Subcutaneous adipose tissue (tissue), 4 donors: ENCODE results near the gene PPIF. TPM values are rescaled to one million over a fixed set of nuclear protein-coding genes. Genes with fewer than 3 reads are reported as not detected.

Source experiments
- total RNA-seq, 4 donors: library from RNA; depleted of rRNA; stranded (reverse); fragments of >200 nt; gene quantifications; one replicate each; pipeline ENCODE4 v1.1.0, GENCODE V29; 2016
- TF ChIP-seq, protein P1 (sequence below): fragments of 450-650 bp; IDR thresholded peaks from one replicate; pipeline ENCODE4 v1.5.1; 2016; ENCODE audit warnings: low read depth, mild to moderate bottlenecking, control low read depth, antibody characterized with exemption, moderate library complexity

The PPIF gene
- total RNA-seq, 4 donors from 2014 or later, result 13.0 to 55.2 (median 29.8) TPM

- TF ChIP-seq, protein P1, sequence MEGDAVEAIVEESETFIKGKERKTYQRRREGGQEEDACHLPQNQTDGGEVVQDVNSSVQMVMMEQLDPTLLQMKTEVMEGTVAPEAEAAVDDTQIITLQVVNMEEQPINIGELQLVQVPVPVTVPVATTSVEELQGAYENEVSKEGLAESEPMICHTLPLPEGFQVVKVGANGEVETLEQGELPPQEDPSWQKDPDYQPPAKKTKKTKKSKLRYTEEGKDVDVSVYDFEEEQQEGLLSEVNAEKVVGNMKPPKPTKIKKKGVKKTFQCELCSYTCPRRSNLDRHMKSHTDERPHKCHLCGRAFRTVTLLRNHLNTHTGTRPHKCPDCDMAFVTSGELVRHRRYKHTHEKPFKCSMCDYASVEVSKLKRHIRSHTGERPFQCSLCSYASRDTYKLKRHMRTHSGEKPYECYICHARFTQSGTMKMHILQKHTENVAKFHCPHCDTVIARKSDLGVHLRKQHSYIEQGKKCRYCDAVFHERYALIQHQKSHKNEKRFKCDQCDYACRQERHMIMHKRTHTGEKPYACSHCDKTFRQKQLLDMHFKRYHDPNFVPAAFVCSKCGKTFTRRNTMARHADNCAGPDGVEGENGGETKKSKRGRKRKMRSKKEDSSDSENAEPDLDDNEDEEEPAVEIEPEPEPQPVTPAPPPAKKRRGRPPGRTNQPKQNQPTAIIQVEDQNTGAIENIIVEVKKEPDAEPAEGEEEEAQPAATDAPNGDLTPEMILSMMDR, result no peak
Observed at GRCh38 chr10:79304479-79305087, 42.7 kb upstream of the PPIF start.

DNA sequence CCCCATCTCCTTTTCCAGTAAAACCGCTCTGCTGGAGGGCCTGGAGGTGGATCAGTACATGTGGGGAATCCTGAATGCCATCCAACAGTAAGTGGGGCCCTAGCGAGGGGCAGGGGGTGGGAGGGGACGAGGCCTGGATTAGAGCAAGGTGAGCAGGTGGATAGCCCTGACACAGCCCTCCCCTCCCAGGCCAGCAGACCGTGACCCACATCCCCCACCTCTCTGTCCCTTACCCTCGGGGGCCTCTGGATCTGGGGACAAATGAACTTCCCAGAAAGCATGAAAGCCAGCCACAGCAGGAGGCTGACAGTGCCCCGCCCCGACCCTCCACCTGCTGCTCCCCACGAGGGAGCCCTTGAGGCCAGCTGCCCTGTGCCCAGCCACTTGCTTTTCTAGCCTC lies 41.8 kb upstream of the PPIF start:
- TF ChIP-seq, protein P1, result no peak

DNA sequence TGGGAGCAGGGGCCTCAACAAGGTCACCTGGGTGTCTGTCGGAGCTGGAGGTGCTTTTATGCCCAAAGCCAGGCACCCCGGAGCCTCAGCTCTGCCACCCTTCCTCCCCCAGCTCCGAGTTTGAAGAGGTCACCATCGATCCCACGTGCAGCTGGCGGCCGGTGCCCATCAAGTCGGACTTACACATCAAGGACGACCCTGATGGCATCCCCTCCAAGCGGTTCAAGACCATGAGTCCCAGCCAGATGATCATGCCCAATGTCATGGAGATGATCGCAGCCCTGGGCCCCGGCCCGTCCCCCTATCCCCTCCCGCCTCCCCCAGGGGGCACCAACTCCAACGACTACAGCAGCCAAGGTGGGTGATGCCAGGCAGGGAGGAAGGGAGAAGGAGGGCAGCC lies 41.3 kb upstream of the PPIF start:
- TF ChIP-seq, protein P1, result no peak

DNA sequence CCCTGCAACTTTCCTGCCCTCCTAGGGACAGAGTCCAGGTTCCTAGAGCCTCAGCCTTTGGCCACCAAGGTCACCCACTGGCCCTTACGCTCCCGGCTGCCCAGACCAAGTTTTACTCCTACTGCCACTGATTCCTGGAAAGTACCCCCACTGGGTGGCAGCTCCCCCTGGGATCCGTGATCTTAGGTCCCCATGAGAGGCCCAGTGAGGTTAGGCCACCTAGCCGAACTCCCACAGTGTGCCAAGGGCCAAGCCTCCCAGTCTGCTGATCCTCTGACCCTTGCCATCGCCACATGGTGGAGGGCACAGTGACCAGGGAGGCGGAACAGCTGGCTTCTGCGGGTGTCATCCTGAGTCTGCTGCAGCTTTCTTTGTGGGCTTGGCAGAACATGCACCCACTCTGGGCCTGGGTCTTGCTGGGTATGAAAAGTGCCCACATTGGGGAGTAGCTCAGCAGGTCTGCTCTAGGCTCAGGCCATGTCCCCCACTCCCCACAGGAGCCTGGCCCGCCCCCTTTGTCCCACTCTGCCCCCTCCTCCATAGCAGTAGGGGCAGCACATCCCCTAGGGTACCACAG lies 40.5 kb upstream of the PPIF start:
- TF ChIP-seq, protein P1, result no peak

GRCh38 chr10:79308016-79308415 lies 39.3 kb upstream of the PPIF start:
- TF ChIP-seq, protein P1, result no peak

DNA sequence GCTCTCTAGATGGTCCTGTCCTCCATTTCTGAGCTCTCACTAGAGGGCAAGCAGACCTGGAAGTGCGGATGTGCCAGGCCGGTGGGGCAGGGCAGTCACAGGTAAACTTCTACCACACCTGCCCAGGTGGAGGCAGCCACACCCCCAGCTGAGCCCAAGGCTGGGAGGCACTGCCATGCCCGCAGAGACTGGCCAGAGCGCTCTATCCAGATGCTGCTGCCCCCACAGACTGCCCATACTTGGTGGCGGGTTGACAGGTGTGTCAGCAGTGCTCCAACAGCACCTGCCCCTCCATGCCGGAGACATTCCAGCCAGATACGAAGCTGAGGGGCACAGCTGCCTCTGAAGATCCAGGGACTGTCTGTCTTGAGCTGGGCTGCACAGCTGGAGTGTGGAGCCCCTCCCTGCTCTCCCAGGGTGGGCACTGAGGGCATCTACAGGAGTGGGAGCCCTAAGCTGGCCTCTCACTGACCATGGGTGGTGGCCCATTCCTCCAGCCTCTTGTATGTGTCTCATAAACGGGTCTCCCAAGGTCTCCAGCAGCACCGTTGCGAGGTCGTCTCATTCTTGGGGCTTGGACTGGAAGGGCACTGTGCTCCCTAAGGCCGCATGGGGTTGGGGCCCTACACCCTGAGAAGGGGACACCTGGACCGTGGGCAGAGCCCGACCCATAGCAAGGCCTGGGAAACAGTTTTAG lies 38.2 kb upstream of the PPIF start:
- TF ChIP-seq, protein P1, result no peak

- TF ChIP-seq, protein P1, result no peak
Observed at GRCh38 chr10:79310200-79310865, 36.9 kb upstream of the PPIF start.
